BLaER1 (cell line): Measurements from ENCODE around the gene NPBWR2.
A peak's percentile ranks its signal among the peaks of the same experiment; 100 is the strongest.

Experiments used
- H3K27ac ChIP-seq: shearing (Covaris generic); formaldehyde crosslinking; 2 replicates; pipeline ENCODE4 v1.8.1; 2022
- H3K27me3 ChIP-seq: shearing (Covaris generic); formaldehyde crosslinking; 2 replicates; pipeline ENCODE4 v1.8.1; 2022
- H3K36me3 ChIP-seq: shearing (Covaris generic); formaldehyde crosslinking; 2 replicates; pipeline ENCODE4 v1.8.1; 2022
- H3K4me1 ChIP-seq: shearing (Covaris generic); formaldehyde crosslinking; 2 replicates; pipeline ENCODE4 v1.8.1; 2022
- H3K4me2 ChIP-seq: shearing (Covaris generic); formaldehyde crosslinking; 2 replicates; pipeline ENCODE4 v1.8.1; 2022
- H3K4me3 ChIP-seq: shearing (Covaris generic); formaldehyde crosslinking; 2 replicates; pipeline ENCODE4 v1.8.1; 2022
- H3K9ac ChIP-seq: shearing (Covaris generic); formaldehyde crosslinking; 2 replicates; pipeline ENCODE4 v1.8.1; 2022
- H3K9me3 ChIP-seq: shearing (Covaris generic); formaldehyde crosslinking; 2 replicates; pipeline ENCODE4 v1.8.1; 2022
- H4K20me1 ChIP-seq: shearing (Covaris generic); formaldehyde crosslinking; 2 replicates; pipeline ENCODE4 v1.8.1; 2022
- Cebpa-rat ChIP-seq: shearing (Covaris generic); IDR thresholded peaks from 2 replicates; pipeline ENCODE4 v1.8.1; 2022

Gene NPBWR2

GRCh38 chr20:64063389-64064144 lies 43.8 kb downstream of the NPBWR2 start:
- Histone ChIP-seq H3K4me1 (peaks cover 63% of the 10 kb centered on the region), H3K9ac (peak overlapping the region; percentile 89), H3K27ac (peak overlapping the region; percentile 89), H3K36me3 (no peaks in the 10 kb centered on the region), H3K4me3 (peak overlapping the region; percentile 97), H3K27me3 (no peaks in the 10 kb centered on the region), H3K4me2 (peak overlapping the region; percentile 99), H4K20me1 (peaks cover 10% of the 10 kb centered on the region), H3K9me3 (no peaks in the 10 kb centered on the region)
- no peak for TF ChIP-seq Cebpa-rat

GRCh38 chr20:64062596-64063388 lies 44.6 kb downstream of the NPBWR2 start, which contains the start of gene TCEA2:
TCEA2 (plus strand) TSS chr20:64063198; CDS start chr20:64063313, 115 bp downstream.
- no peaks in the 10 kb centered on the region for H3K9me3 ChIP-seq
- H3K27ac ChIP-seq, result peak within 1 kb of the TSS; percentile 89
- peaks cover 63% of the 10 kb centered on the region for H3K4me1 ChIP-seq
- H3K4me3 ChIP-seq, result peak within 1 kb of the TSS; percentile 97
- no peak for TF ChIP-seq Cebpa-rat
- H3K36me3 ChIP-seq, result no peaks in the 10 kb centered on the region
- H3K4me2 ChIP-seq, result peak within 1 kb of the TSS; percentile 99
- peak within 1 kb of the TSS; percentile 89 for H3K9ac ChIP-seq
- H4K20me1 ChIP-seq, result peaks cover 10% of the 10 kb centered on the region
- H3K27me3 ChIP-seq, result no peaks in the 10 kb centered on the region

GRCh38 chr20:64062276-64062595 lies 45.1 kb downstream of the NPBWR2 start:
- Histone ChIP-seq H3K9me3 (no peaks in the 10 kb centered on the region), H3K36me3 (no peaks in the 10 kb centered on the region), H3K27ac (peak overlapping the region; percentile 89), H3K4me3 (peak overlapping the region; percentile 97; the same call in 1 of the 2 replicates), H3K4me1 (peaks cover 63% of the 10 kb centered on the region), H3K27me3 (no peaks in the 10 kb centered on the region), H3K9ac (peak overlapping the region; percentile 89), H3K4me2 (peak overlapping the region; percentile 99), H4K20me1 (peaks cover 10% of the 10 kb centered on the region)
- no peak for TF ChIP-seq Cebpa-rat

GRCh38 chr20:64058536-64058935 lies 48.8 kb downstream of the NPBWR2 start:
- Histone ChIP-seq H3K4me2 (peak overlapping the region; percentile 89), H3K27ac (0 out of 2 replicates have a peak overlapping the region, but pooled peaks have one; percentile 18), H3K36me3 (no peaks in the 10 kb centered on the region), H3K27me3 (peaks cover 9% of the 10 kb centered on the region; the same call in 1 of the 2 replicates), H3K9me3 (no peaks in the 10 kb centered on the region), H3K4me3 (no peak overlapping the region), H3K9ac (peak overlapping the region; percentile 6; the same call in 1 of the 2 replicates), H4K20me1 (no peaks in the 10 kb centered on the region), H3K4me1 (peaks cover 63% of the 10 kb centered on the region)
- TF ChIP-seq Cebpa-rat, result no peak

GRCh38 chr20:64057628-64058498 lies 49.5 kb downstream of the NPBWR2 start:
- no peak overlapping the region for H3K4me3 ChIP-seq
- H3K4me1 ChIP-seq, result peaks cover 69% of the 10 kb centered on the region
- peak overlapping the region; percentile 6; the same call in 1 of the 2 replicates for H3K9ac ChIP-seq
- H3K36me3 ChIP-seq, result no peaks in the 10 kb centered on the region
- peaks cover 16% of the 10 kb centered on the region for H3K27me3 ChIP-seq
- TF ChIP-seq Cebpa-rat, result no peak
- H3K27ac ChIP-seq, result peak overlapping the region; percentile 60
- H3K4me2 ChIP-seq, result peak overlapping the region; percentile 89
- no peaks in the 10 kb centered on the region for H4K20me1 ChIP-seq
- H3K9me3 ChIP-seq, result no peaks in the 10 kb centered on the region

DNA sequence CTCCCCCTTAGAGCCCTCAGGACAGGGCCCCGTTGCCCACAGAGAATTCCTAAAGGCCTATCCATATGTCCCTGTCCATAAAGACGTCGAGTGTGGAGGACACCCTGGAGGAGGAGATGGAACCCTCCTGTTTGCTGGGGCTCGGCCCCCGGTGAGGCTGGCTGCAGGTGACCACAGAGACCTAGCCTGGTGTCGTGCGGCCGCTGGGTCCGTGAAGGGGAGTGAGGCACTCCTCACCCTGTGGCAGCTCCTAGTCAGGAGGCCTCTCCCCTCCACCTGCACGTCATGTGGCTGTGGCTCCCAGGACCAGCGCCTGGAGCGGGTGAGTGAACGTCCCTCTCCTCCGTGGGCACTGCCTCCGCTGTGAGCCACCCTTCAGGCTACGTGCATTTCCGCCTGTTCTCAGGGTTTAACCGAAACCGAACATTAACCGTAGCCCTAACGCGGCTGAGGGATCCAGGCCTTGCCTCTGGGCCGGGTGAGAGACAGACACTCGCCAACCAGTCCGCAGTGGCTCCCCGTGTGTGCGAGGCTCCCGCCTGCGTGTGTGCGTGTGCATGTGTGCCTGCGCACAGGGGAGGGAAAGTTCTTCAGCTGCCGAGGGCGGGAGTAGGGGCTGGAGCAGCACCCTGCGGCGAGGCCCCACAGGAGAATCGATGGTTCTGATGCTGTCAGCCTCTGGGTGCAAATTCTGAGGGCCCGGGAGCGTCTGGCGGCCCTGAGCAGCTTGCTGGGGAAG lies 50.3 kb downstream of the NPBWR2 start:
- peak overlapping the region; percentile 60 for H3K27ac ChIP-seq
- peaks cover 70% of the 10 kb centered on the region for H3K4me1 ChIP-seq

GRCh38 chr20:64056639-64056888 lies 50.8 kb downstream of the NPBWR2 start:
- peak overlapping the region; percentile 89 for H3K4me2 ChIP-seq
- H3K36me3 ChIP-seq, result no peaks in the 10 kb centered on the region
- no peaks in the 10 kb centered on the region for H4K20me1 ChIP-seq
- H3K4me3 ChIP-seq, result no peak overlapping the region
- H3K27me3 ChIP-seq, result peaks cover 28% of the 10 kb centered on the region
- no peak for TF ChIP-seq Cebpa-rat
- H3K27ac ChIP-seq, result peak overlapping the region; percentile 60
- H3K9ac ChIP-seq, result no peak overlapping the region
- H3K4me1 ChIP-seq, result peaks cover 72% of the 10 kb centered on the region
- H3K9me3 ChIP-seq, result no peaks in the 10 kb centered on the region

More for the DNA sequence above, 50.3 kb downstream of the NPBWR2 start:
- peaks cover 24% of the 10 kb centered on the region for H3K27me3 ChIP-seq
- TF ChIP-seq Cebpa-rat, result no peak
- no peaks in the 10 kb centered on the region for H4K20me1 ChIP-seq
- no peaks in the 10 kb centered on the region for H3K36me3 ChIP-seq
- H3K9me3 ChIP-seq, result no peaks in the 10 kb centered on the region
- peak overlapping the region; percentile 89 for H3K4me2 ChIP-seq
- no peak overlapping the region for H3K9ac ChIP-seq
- no peak overlapping the region for H3K4me3 ChIP-seq

- H3K4me3 ChIP-seq, result no peak overlapping the region
- H3K4me1 ChIP-seq, result peaks cover 77% of the 10 kb centered on the region
- TF ChIP-seq Cebpa-rat, result no peak
- 0 out of 2 replicates have a peak overlapping the region, but pooled peaks have one; percentile 30 for H3K27ac ChIP-seq
- no peaks in the 10 kb centered on the region for H3K9me3 ChIP-seq
- H3K36me3 ChIP-seq, result no peaks in the 10 kb centered on the region
- peaks cover 33% of the 10 kb centered on the region for H3K27me3 ChIP-seq
- no peaks in the 10 kb centered on the region for H4K20me1 ChIP-seq
- H3K9ac ChIP-seq, result peak overlapping the region; percentile 53; the same call in 1 of the 2 replicates
- peak overlapping the region; percentile 89 for H3K4me2 ChIP-seq
Observed at GRCh38 chr20:64055893-64056638, 51.3 kb downstream of the NPBWR2 start.
